HCT116 (cell line): ENCODE data around the gene ELF5. TPM values are rescaled to one million over a fixed set of nuclear protein-coding genes. Genes with fewer than 3 reads are reported as not detected.

ENCODE experiments used
- ATAC-seq: fragments of 200-7000 bp; cut with Tn5 transposase; 2 replicates; pipeline ENCODE4 v1.9.1; 2020; ENCODE audit warnings: mild to moderate bottlenecking, moderate library complexity
- BruUV-seq: library from RNA; stranded (reverse); fragments of 400-500 nt; replicated peaks from 2 replicates; lab custom pipeline; 2021; lab: Mats Ljungman, UMichigan
- CTCF ChIA-PET: fragments of 300-600 bp; sonication (Branson Sonifier 250); formaldehyde crosslinking; loops from one replicate; lab custom pipeline; 2021; ENCODE audit warnings: antibody characterized with exemption; lab: Charles Lee
- POLR2A ChIA-PET: fragments of 300-600, 350-600 bp; sonication (Branson Sonifier 250); formaldehyde crosslinking; loops from one replicate; lab custom pipeline; 2021; ENCODE audit warnings: antibody characterized with exemption; lab: Charles Lee
- RAD21 ChIA-PET, 2 experiments: fragments of 300-600 bp; sonication (Branson Sonifier 250); formaldehyde crosslinking; loops; one replicate each; lab custom pipeline; 2023; ENCODE audit warnings: low total read pairs in 2 of 2; ENCODE audit not compliant: uncharacterized antibody in 2 of 2, unreplicated experiment in 2 of 2, low non-redundant PET in 1 of 2; lab: Charles Lee
- DNase-seq: peaks from one replicate; pipeline ENCODE4 v3.0.0-alpha.2; 2010; ENCODE audit warnings: low read depth, low spot score
- H2AFZ ChIP-seq: fragments of 200-600 bp; shearing (Covaris generic), sonication (generic); 2 replicates; pipeline ENCODE4 v1.6.1; 2017; ENCODE audit warnings: low read depth, mixed run types, mixed read lengths, antibody characterized with exemption, low read length; ENCODE audit not compliant: poor library complexity, severe bottlenecking
- H3K27ac ChIP-seq: 2 replicates; pipeline ENCODE4 v1.5.1; 2012; ENCODE audit warnings: low read depth, low read length
- H3K27me3 ChIP-seq: fragments of 200-600 bp; sonication (generic); 2 replicates; pipeline ENCODE4 v1.6.1; 2016; ENCODE audit warnings: mixed run types, low read length, mixed read lengths; ENCODE audit not compliant: insufficient read depth
- H3K36me3 ChIP-seq, 2 experiments: fragments of 200-500 bp in 1 of 2; fragments of 200-600 bp in 1 of 2; sonication (Bioruptor generic) in 1 of 2; sonication (generic) in 1 of 2; 2 replicates each; pipeline versions ENCODE4 v1.5.1 to v1.6.1; 2014 to 2016; ENCODE audit warnings: low read length in 2 of 2, inconsistent platforms in 1 of 2, mixed read lengths in 1 of 2, mixed run types in 1 of 2; ENCODE audit not compliant: insufficient read depth in 2 of 2, control insufficient read depth in 1 of 2
- H3K4me1 ChIP-seq, 2 experiments: fragments of 200-600 bp in 1 of 2; sonication (generic) in 1 of 2; 2 replicates each; pipeline versions ENCODE4 v1.5.1 to v1.6.1; 2012 to 2017; ENCODE audit warnings: low read length in 2 of 2, inconsistent platforms in 1 of 2, mild to moderate bottlenecking in 1 of 2, mixed read lengths in 1 of 2, mixed run types in 1 of 2, moderate library complexity in 1 of 2; ENCODE audit not compliant: insufficient read depth in 2 of 2, control insufficient read depth in 1 of 2
- H3K4me2 ChIP-seq: fragments of 200-600 bp; sonication (generic); 2 replicates; pipeline ENCODE4 v1.6.1; 2017; ENCODE audit warnings: mixed run types, low read length, mixed read lengths
- H3K4me3 ChIP-seq, 2 experiments: fragments of 200-600 bp in 1 of 2; sonication (generic) in 1 of 2; replicated peaks in 1 of 2; 2 replicates each; pipeline ENCODE4 v1.5.1; 2011 to 2016; ENCODE audit warnings: low read length in 2 of 2, control low read depth in 1 of 2, low read depth in 1 of 2, mild to moderate bottlenecking in 1 of 2, mixed read lengths in 1 of 2, mixed run types in 1 of 2
- H3K79me2 ChIP-seq: fragments of 200-600 bp; sonication (generic); 2 replicates; pipeline ENCODE4 v1.6.1; 2017; ENCODE audit warnings: mild to moderate bottlenecking, mixed run types, low read length, moderate library complexity, mixed read lengths; ENCODE audit not compliant: insufficient read depth
- H3K9ac ChIP-seq: fragments of 200-600 bp; sonication (generic); 2 replicates; pipeline ENCODE4 v1.6.1; 2016; ENCODE audit warnings: low read length, mixed read lengths
- H3K9me2 ChIP-seq: fragments of 200-600 bp; sonication (generic), shearing (Covaris generic); 2 replicates; pipeline ENCODE4 v1.6.1; 2017; ENCODE audit warnings: mixed run types, mild to moderate bottlenecking, moderate library complexity; ENCODE audit not compliant: insufficient read depth
- H3K9me3 ChIP-seq, 2 experiments: fragments of 200-500 bp in 1 of 2; fragments of 200-600 bp in 1 of 2; sonication (Bioruptor generic) in 1 of 2; sonication (generic) in 1 of 2; 2 replicates each; pipeline ENCODE4 v1.6.1; 2014 to 2017; ENCODE audit warnings: low read length in 2 of 2, mixed read lengths in 2 of 2, inconsistent platforms in 1 of 2, low read depth in 1 of 2, mild to moderate bottlenecking in 1 of 2, mixed run types in 1 of 2, moderate library complexity in 1 of 2; ENCODE audit not compliant: control insufficient read depth in 1 of 2, insufficient read depth in 1 of 2
- H4K20me1 ChIP-seq: fragments of 200-600 bp; sonication (generic), shearing (Covaris generic); 2 replicates; pipeline ENCODE4 v1.6.1; 2017; ENCODE audit warnings: mixed run types, mild to moderate bottlenecking, moderate library complexity; ENCODE audit not compliant: insufficient read depth
- CEBPB ChIP-seq: IDR thresholded peaks from 2 replicates; pipeline ENCODE4 v1.6.1; 2012; ENCODE audit warnings: low read depth
- EGR1 ChIP-seq: IDR thresholded peaks from 2 replicates; pipeline ENCODE4 v1.6.1; 2012; ENCODE audit warnings: low read depth
- EZH2 ChIP-seq: fragments of 200-600 bp; sonication (generic); IDR thresholded peaks from 2 replicates; pipeline ENCODE4 v1.6.1; 2017; ENCODE audit warnings: antibody characterized with exemption, mixed run types
- EZH2phosphoT487 ChIP-seq: fragments of 200-600 bp; IDR thresholded peaks from 2 replicates; pipeline ENCODE4 v1.6.1; 2018; ENCODE audit warnings: antibody characterized with exemption, borderline replicate concordance
- FOSL1 ChIP-seq: IDR thresholded peaks from 2 replicates; pipeline ENCODE4 v1.6.1; 2012; ENCODE audit warnings: low read depth
- JUND ChIP-seq: IDR thresholded peaks from 2 replicates; pipeline ENCODE4 v1.6.1; 2012
- POLR2A ChIP-seq: IDR thresholded peaks from 2 replicates; pipeline ENCODE4 v1.7.0; 2011; ENCODE audit warnings: borderline replicate concordance; ENCODE audit not compliant: insufficient read depth, insufficient read length; ENCODE audit errors: extremely low read depth
- POLR2AphosphoS5 ChIP-seq: IDR thresholded peaks from 2 replicates; pipeline ENCODE4 v1.6.1; 2011; ENCODE audit warnings: mild to moderate bottlenecking, low read depth, low read length, moderate library complexity
- RAD21 ChIP-seq: IDR thresholded peaks from 2 replicates; pipeline ENCODE4 v1.6.1; 2012; ENCODE audit warnings: low read depth, mild to moderate bottlenecking
- REST ChIP-seq: IDR thresholded peaks from 2 replicates; pipeline ENCODE4 v1.6.1; 2012; ENCODE audit warnings: low read depth
- SIN3A ChIP-seq: IDR thresholded peaks from 2 replicates; pipeline ENCODE4 v1.6.1; 2012; ENCODE audit warnings: low read depth
- SP1 ChIP-seq: IDR thresholded peaks from 2 replicates; pipeline ENCODE4 v1.6.1; 2012; ENCODE audit warnings: low read depth
- SRF ChIP-seq: IDR thresholded peaks from 2 replicates; pipeline ENCODE4 v1.6.1; 2012; ENCODE audit warnings: low read depth
- ZBTB33 ChIP-seq: IDR thresholded peaks from 2 replicates; pipeline ENCODE4 v1.6.1; 2011; ENCODE audit warnings: mild to moderate bottlenecking, low read length, moderate library complexity; ENCODE audit not compliant: insufficient replicate concordance; ENCODE audit errors: extremely low read depth
- intact Hi-C: fragments of 100-400 bp; cut with micrococcal nuclease; formaldehyde crosslinking; loops from 2 replicates; pipeline ENCODE4 v1.10.0; 2022
- total RNA-seq: library from RNA; stranded (reverse); gene quantifications from one replicate; pipeline ENCODE4 v1.2.1, GENCODE V29; 2021; ENCODE audit not compliant: unreplicated experiment

ELF5 gene
- total RNA-seq, 1 experiment from 2014 or later, result 0.32 TPM

- no peak overlapping the region for H3K4me2 ChIP-seq
- no TSS peak for BruUV-seq
- RAD21 ChIA-PET, result no interaction called here
- no peak overlapping the region for H2AFZ ChIP-seq
- H3K27ac ChIP-seq, result no peak overlapping the region
- H3K9me3 ChIP-seq, result no peaks in the 10 kb centered on the region
- no peaks in the 10 kb centered on the region for H3K27me3 ChIP-seq
- no peak for TF ChIP-seq EZH2
- no peak for TF ChIP-seq SP1
- no peak for TF ChIP-seq POLR2A
- TF ChIP-seq POLR2AphosphoS5, result no peak
- TF ChIP-seq JUND, result no peak
- TF ChIP-seq SRF, result no peak
- no peak for TF ChIP-seq RAD21
- TF ChIP-seq SIN3A, result no peak
- no peak for TF ChIP-seq ZBTB33
- TF ChIP-seq EGR1, result no peak
- no peak for TF ChIP-seq REST
- no peak for TF ChIP-seq EZH2phosphoT487
- TF ChIP-seq FOSL1, result no peak
- no peak for TF ChIP-seq CEBPB
- TF ChIP-seq, all 23 proteins: peak for 0
- Histone ChIP-seq H4K20me1 (no peaks in the 10 kb centered on the region), H3K79me2 (peaks cover 5% of the 10 kb centered on the region; the same call in 1 of the 2 replicates), H3K4me3 (no peak overlapping the region), H3K36me3 (peaks cover 4 to 27% of the 10 kb centered on the region in 2 experiments), H3K9me2 (no peaks in the 10 kb centered on the region), H3K4me1 (no peaks in the 10 kb centered on the region), H3K9ac (no peak overlapping the region)
- POLR2A ChIA-PET, result no interaction called here
- CTCF ChIA-PET, result interaction anchor here (1.7 kb wide), 1 partner anchor 19 kb away, joined by 4 read pairs; no protein-coding TSS in a partner anchor
- intact Hi-C loops, result no loop called here
- no peak for DNase-seq
- no peak for ATAC-seq
These were observed 64.6 kb downstream of the ELF5 start for GRCh38 chr11:34449013-34449412.
